IMR-90 (cell line): ENCODE results near the gene ZFYVE28. TPM values are rescaled to one million over a fixed set of nuclear protein-coding genes. Genes with fewer than 3 reads are reported as not detected.

Source experiments
- CEBPB ChIP-seq: IDR thresholded peaks from 2 replicates; pipeline ENCODE4 v1.6.1; 2012; ENCODE audit warnings: low read depth, low read length, improper control_type of control experiment
- CTCF ChIP-seq: conservative IDR thresholded peaks from 2 replicates; pipeline ENCODE4 v1.5.1; 2012; ENCODE audit warnings: mild to moderate bottlenecking, low read depth, low read length, improper control_type of control experiment
- ELK1 ChIP-seq: fragments of 150-350 bp; IDR thresholded peaks from 2 replicates; pipeline ENCODE4 v1.6.1; 2016; ENCODE audit warnings: low read depth, mild to moderate bottlenecking, low read length, moderate library complexity, borderline replicate concordance
- RCOR1 ChIP-seq: IDR thresholded peaks from 2 replicates; pipeline ENCODE4 v1.6.1; 2012; ENCODE audit warnings: mild to moderate bottlenecking, low read length, improper control_type of control experiment; ENCODE audit not compliant: insufficient replicate concordance
- SMC3 ChIP-seq: fragments of 150-350 bp; IDR thresholded peaks from 2 replicates; pipeline ENCODE4 v1.6.1; 2016; ENCODE audit warnings: low read depth, mild to moderate bottlenecking, antibody characterized with exemption, low read length, moderate library complexity
- polyA plus RNA-seq, 3 experiments: library from polyadenylated mRNA; depleted of rRNA; stranded (reverse); fragments of >200 nt; gene quantifications; 2 replicates each; pipeline ENCODE4 v1.2.3, GENCODE V29; 2012; ENCODE audit warnings: low replicate concordance in 1 of 3
- total RNA-seq: library from RNA; depleted of rRNA; stranded (reverse); fragments of >200 nt; gene quantifications from 2 replicates; pipeline ENCODE4 v1.2.3, GENCODE V29; 2012

ZFYVE28 gene
- total and polyA plus RNA-seq, 2 of the 4 experiments (the other 2 are of a cell fraction): 0.36 to 1.2 TPM

GRCh38 chr4:2412885-2413716 lies 5.3 kb downstream of the ZFYVE28 start (continued):
- no peak for TF ChIP-seq ELK1
- TF ChIP-seq SMC3: peak; percentile 54
- TF ChIP-seq CTCF: peak; percentile 62
- TF ChIP-seq CEBPB: no peak
- TF ChIP-seq RCOR1: no peak
